Measurements from ENCODE around the gene FGF18.

- TF ChIP-seq CTCF (IDR thresholded peaks at IDR 0.05 in 2 of 3, conservative IDR thresholded peaks at IDR 0.05 in 1 of 3; ENCODE audit: control insufficient read depth in 2 of 3, extremely low read depth in 1 of 3, insufficient read depth in 1 of 3, low read depth in 3 of 3, low read length in 3 of 3) = no peak
- TF ChIP-seq SKIL (IDR thresholded peaks at IDR 0.05; ENCODE audit: low read depth, poor library complexity, severe bottlenecking) = no peak
- no peak for TF ChIP-seq POLR2A (IDR thresholded peaks at IDR 0.05; ENCODE audit: low read depth, low read length)
- TF ChIP-seq POLR2AphosphoS5 (IDR thresholded peaks at IDR 0.05; ENCODE audit: low read length) = no peak
Observed at GRCh38 chr5:171424726-171425125, 5.3 kb downstream of the FGF18 start.
